Type B pancreatic cell (in vitro differentiated cells): ENCODE data around the gene CSH2. TPM values are rescaled to one million over a fixed set of nuclear protein-coding genes. Genes with fewer than 3 reads are reported as not detected.
"Not testable (repeated sequence)": the region's sequence is repeated elsewhere in the genome, so short reads cannot be mapped to it uniquely, and the experiment has no call there.

ENCODE experiments used
- DNase-seq: peaks from one replicate; pipeline ENCODE4 v3.0.0; 2021; ENCODE audit warnings: mixed read lengths; ENCODE audit not compliant: unreplicated experiment; ENCODE audit errors: extremely low spot score
- H3K27ac Mint-ChIP-seq: 2 replicates; pipeline ENCODE4 v1.8.0; 2021; ENCODE audit warnings: mild to moderate bottlenecking, mixed read lengths
- H3K27me3 Mint-ChIP-seq: 2 replicates; pipeline ENCODE4 v1.8.0; 2021; ENCODE audit warnings: mixed read lengths
- H3K36me3 Mint-ChIP-seq: 2 replicates; pipeline ENCODE4 v1.8.0; 2021; ENCODE audit warnings: mixed read lengths
- H3K4me1 Mint-ChIP-seq: one replicate; pipeline ENCODE4 v1.8.0; 2021; ENCODE audit warnings: mixed read lengths; ENCODE audit not compliant: unreplicated experiment
- H3K4me3 Mint-ChIP-seq: 2 replicates; pipeline ENCODE4 v1.8.0; 2021; ENCODE audit warnings: mild to moderate bottlenecking, mixed read lengths
- H3K9me3 Mint-ChIP-seq: 2 replicates; pipeline ENCODE4 v1.8.0; 2021; ENCODE audit warnings: mixed read lengths
- CTCF ChIP-seq: fragments of 200-600 bp; sonication (generic); conservative IDR thresholded peaks from 2 replicates; pipeline ENCODE4 v1.5.0; 2021; ENCODE audit warnings: antibody characterized with exemption, mild to moderate bottlenecking
- total RNA-seq: library from RNA; stranded (reverse); gene quantifications from 2 replicates; pipeline ENCODE4 v1.2.1, GENCODE V29; 2021; ENCODE audit warnings: low replicate concordance

The CSH2 gene
- total RNA-seq, 1 donor from 2014 or later: not detected

GRCh38 chr17:63859257-63859656 is 14.2 kb downstream of the CSH2 start:
- TF ChIP-seq CTCF: no peak
- Mint-ChIP-seq H3K9me3 (no peaks in the 10 kb centered on the region), H3K27ac (no peak overlapping the region), H3K36me3 (no peaks in the 10 kb centered on the region), H3K4me1 (no peaks in the 10 kb centered on the region), H3K4me3 (no peak overlapping the region), H3K27me3 (peaks cover 30% of the 10 kb centered on the region)
- DNase-seq: no peak

GRCh38 chr17:63856425-63856824 is 17.1 kb downstream of the CSH2 start:
- not testable (repeated sequence) for H3K9me3 Mint-ChIP-seq, H3K36me3 Mint-ChIP-seq, H3K4me1 Mint-ChIP-seq, H3K27ac Mint-ChIP-seq, H3K4me3 Mint-ChIP-seq, DNase-seq
- peaks cover 34% of the 10 kb centered on the region for H3K27me3 Mint-ChIP-seq

DNA sequence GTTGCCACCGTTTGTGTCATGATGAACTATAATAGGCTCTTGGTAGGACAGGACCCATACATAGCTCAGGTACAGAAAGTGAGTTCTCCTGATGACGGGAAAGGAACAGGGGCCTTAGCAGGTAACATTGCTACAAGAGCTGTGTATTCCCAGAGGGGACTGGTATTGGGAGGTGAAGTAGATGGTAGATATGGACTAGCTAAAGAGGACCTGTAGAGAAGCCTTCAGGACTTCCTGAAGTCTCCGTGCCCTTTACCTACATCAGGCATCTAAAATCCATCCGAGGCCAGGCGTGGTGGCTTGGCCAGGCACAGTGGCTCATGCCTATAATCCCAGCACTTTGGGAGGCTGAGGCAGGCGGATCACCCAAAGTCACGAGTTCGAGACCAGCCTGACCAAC is 18.3 kb downstream of the CSH2 start:
- Mint-ChIP-seq H3K4me3 (no peak overlapping the region), H3K36me3 (no peaks in the 10 kb centered on the region)
- no peak for TF ChIP-seq CTCF

GRCh38 chr17:63854709-63855108 is 18.8 kb downstream of the CSH2 start:
- H3K27me3 Mint-ChIP-seq: peaks cover 21% of the 10 kb centered on the region
- no peak overlapping the region for H3K27ac Mint-ChIP-seq
- no peak for DNase-seq
- no peak overlapping the region for H3K4me3 Mint-ChIP-seq
- TF ChIP-seq CTCF: no peak
- no peaks in the 10 kb centered on the region for H3K4me1 Mint-ChIP-seq
- no peaks in the 10 kb centered on the region for H3K36me3 Mint-ChIP-seq
- no peaks in the 10 kb centered on the region for H3K9me3 Mint-ChIP-seq

More for the DNA sequence above, 18.3 kb downstream of the CSH2 start:
- Mint-ChIP-seq H3K27me3 (peaks cover 26% of the 10 kb centered on the region), H3K9me3 (no peaks in the 10 kb centered on the region), H3K4me1 (no peaks in the 10 kb centered on the region), H3K27ac (no peak overlapping the region)
- no peak for DNase-seq

DNA sequence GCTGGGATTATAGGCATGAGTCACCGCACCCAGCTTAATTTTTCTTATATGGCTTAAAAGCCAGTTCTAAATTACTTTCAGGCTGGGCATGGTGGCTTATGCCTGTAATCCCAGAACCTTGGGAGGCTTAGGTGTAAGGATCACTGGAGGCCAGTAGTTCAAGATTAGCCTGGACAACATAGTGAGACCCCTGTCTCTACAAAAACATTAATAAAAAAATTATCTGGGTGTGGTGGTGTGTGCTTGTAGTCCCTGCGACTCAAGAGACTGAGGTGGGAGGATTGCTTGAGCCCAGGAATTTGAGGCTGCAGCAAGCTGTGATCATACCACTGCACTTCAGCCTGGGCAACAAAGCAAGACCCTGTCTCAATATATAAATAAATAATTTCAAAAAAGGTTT is 20.2 kb downstream of the CSH2 start:
- Mint-ChIP-seq H3K4me3 (no peak overlapping the region), H3K36me3 (peaks cover 4% of the 10 kb centered on the region), H3K27me3 (peaks cover 20% of the 10 kb centered on the region), H3K27ac (no peak overlapping the region), H3K4me1 (peaks cover 4% of the 10 kb centered on the region), H3K9me3 (peaks cover 4% of the 10 kb centered on the region)
- TF ChIP-seq CTCF: no peak
- DNase-seq: no peak

GRCh38 chr17:63850401-63850800 is 23.1 kb downstream of the CSH2 start:
- DNase-seq: no peak
- H3K4me1 Mint-ChIP-seq: peaks cover 4% of the 10 kb centered on the region
- peaks cover 4% of the 10 kb centered on the region for H3K9me3 Mint-ChIP-seq
- no peak for TF ChIP-seq CTCF
- no peak overlapping the region for H3K4me3 Mint-ChIP-seq
- peaks cover 9% of the 10 kb centered on the region for H3K36me3 Mint-ChIP-seq
- no peak overlapping the region for H3K27ac Mint-ChIP-seq
- H3K27me3 Mint-ChIP-seq: peaks cover 23% of the 10 kb centered on the region
